ENCODE data around the gene CLK1.

DNA sequence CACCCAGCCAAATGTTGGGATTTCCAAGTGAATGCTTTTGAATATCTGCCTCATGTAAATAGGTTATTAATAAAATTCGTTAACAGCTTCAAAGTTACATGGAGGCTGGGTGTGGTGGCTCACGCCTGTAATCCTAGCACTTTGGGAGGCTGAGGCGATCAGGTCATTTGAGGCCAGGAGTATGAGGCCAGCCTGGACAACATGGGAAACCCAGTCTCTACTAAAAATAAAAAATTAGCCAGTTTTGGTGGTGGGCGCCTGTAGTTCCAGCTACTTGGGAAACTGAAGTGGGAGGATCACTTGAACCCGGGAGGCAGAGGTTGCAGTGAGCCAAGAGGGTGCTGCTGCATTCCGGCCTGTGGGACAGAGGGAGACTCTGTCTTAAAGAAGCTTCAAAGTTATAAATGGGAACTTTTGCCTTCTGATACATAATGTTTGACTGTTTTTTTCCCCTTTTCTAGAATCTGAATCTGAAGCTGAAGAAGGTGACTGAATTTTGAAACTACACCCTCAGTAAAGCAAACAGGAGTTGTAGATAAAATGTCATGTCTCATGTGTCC is 42.7 kb downstream of the CLK1 start:
- TF ChIP-seq, protein P1, sequence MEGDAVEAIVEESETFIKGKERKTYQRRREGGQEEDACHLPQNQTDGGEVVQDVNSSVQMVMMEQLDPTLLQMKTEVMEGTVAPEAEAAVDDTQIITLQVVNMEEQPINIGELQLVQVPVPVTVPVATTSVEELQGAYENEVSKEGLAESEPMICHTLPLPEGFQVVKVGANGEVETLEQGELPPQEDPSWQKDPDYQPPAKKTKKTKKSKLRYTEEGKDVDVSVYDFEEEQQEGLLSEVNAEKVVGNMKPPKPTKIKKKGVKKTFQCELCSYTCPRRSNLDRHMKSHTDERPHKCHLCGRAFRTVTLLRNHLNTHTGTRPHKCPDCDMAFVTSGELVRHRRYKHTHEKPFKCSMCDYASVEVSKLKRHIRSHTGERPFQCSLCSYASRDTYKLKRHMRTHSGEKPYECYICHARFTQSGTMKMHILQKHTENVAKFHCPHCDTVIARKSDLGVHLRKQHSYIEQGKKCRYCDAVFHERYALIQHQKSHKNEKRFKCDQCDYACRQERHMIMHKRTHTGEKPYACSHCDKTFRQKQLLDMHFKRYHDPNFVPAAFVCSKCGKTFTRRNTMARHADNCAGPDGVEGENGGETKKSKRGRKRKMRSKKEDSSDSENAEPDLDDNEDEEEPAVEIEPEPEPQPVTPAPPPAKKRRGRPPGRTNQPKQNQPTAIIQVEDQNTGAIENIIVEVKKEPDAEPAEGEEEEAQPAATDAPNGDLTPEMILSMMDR (IDR thresholded peaks at IDR 0.05) = no peak
- TF ChIP-seq POLR2A (IDR thresholded peaks at IDR 0.05) = no peak
